ENCODE results near the gene ATP5F1D.

Gene ATP5F1D

DNA sequence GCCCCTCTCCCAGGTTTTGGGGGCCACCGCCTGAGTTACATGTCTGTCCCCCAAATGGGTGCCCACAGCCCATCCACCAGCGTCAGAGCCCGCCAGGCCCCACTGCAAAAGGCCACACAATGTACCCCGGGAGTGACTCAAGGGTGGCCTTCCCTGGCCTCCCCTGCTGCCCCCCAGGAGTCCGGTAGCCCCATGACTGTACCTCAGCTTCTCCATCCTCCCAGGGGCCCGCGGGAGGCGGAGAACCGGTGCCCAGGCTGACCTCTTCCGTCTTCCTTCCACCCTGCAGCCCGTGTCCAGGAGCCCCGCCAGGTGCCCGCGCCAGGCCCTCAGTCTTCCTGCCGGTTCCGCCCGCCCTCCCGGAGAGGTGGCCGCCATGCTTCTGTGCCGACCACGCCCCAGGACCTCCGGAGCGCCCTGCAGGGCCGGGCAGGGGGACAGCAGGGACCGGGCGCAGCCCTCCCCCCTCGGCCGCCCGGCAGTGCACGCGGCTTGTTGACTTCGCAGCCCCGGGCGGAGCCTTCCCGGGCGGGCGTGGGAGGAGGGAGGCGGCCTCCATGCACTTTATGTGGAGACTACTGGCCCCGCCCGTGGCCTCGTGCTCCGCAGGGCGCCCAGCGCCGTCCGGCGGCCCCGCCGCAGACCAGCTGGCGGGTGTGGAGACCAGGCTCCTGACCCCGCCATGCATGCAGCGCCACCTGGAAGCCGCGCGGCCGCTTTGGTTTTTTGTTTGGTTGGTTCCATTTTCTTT is 14.1 kb upstream of the ATP5F1D start:
- Histone ChIP-seq H3K4me3 (ENCODE audit: low read depth, low read length) (no peak overlapping the region), H3K9me3 (ENCODE audit: severe bottlenecking) (no peaks in the 10 kb centered on the region), H3K27ac (no peak overlapping the region), H3K27me3 (ENCODE audit: insufficient read depth, low read depth, severe bottlenecking) (no peaks in the 10 kb centered on the region), H3K36me3 (peaks cover 55% of the 10 kb centered on the region)
- TF ChIP-seq, protein P1, sequence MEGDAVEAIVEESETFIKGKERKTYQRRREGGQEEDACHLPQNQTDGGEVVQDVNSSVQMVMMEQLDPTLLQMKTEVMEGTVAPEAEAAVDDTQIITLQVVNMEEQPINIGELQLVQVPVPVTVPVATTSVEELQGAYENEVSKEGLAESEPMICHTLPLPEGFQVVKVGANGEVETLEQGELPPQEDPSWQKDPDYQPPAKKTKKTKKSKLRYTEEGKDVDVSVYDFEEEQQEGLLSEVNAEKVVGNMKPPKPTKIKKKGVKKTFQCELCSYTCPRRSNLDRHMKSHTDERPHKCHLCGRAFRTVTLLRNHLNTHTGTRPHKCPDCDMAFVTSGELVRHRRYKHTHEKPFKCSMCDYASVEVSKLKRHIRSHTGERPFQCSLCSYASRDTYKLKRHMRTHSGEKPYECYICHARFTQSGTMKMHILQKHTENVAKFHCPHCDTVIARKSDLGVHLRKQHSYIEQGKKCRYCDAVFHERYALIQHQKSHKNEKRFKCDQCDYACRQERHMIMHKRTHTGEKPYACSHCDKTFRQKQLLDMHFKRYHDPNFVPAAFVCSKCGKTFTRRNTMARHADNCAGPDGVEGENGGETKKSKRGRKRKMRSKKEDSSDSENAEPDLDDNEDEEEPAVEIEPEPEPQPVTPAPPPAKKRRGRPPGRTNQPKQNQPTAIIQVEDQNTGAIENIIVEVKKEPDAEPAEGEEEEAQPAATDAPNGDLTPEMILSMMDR (IDR thresholded peaks at IDR 0.05; ENCODE audit: low read depth, low read length): no peak
- DNase-seq: no peak

DNA sequence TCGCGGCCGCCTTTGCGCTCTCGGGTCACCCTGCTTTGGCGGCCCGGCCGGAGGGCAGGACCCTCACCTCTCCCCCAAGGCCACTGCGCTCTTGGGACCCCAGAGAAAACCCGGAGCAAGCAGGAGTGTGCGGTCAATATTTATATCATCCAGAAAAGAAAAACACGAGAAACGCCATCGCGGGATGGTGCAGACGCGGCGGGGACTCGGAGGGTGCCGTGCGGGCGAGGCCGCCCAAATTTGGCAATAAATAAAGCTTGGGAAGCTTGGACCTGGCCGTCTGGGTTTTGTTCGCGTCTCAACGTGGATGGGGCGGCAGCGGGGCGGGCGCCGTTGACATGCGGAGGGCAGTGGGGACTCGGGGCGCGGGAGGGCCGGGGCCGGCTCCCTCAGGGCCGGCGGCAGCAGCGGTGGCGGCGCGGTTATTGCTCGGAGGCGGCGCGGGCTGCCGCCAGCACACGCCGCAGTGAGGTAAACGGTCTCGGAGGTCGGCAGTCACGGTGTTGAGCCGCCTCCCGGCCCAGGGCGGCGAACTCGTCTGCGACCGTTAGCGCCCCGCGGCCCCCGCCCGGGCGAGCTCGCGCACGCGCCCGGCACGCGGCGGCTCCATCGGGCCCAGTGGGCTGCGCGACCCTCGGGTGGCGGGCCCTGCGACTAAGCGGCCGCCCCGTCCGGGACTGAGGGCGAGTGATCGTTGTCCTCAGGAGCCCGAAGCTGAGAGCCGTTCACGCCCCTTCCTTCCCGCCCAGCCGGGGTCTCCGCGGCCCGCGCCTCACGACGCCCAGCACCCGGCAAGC is 13.2 kb upstream of the ATP5F1D start:
- no peak for DNase-seq
- TF ChIP-seq, protein P1 (IDR thresholded peaks at IDR 0.05; ENCODE audit: low read depth, low read length): no peak
- Histone ChIP-seq H3K4me3 (ENCODE audit: low read depth, low read length) (no peak overlapping the region), H3K27me3 (ENCODE audit: insufficient read depth, low read depth, severe bottlenecking) (no peaks in the 10 kb centered on the region), H3K27ac (no peak overlapping the region), H3K36me3 (peaks cover 47% of the 10 kb centered on the region), H3K9me3 (ENCODE audit: severe bottlenecking) (no peaks in the 10 kb centered on the region)

DNA sequence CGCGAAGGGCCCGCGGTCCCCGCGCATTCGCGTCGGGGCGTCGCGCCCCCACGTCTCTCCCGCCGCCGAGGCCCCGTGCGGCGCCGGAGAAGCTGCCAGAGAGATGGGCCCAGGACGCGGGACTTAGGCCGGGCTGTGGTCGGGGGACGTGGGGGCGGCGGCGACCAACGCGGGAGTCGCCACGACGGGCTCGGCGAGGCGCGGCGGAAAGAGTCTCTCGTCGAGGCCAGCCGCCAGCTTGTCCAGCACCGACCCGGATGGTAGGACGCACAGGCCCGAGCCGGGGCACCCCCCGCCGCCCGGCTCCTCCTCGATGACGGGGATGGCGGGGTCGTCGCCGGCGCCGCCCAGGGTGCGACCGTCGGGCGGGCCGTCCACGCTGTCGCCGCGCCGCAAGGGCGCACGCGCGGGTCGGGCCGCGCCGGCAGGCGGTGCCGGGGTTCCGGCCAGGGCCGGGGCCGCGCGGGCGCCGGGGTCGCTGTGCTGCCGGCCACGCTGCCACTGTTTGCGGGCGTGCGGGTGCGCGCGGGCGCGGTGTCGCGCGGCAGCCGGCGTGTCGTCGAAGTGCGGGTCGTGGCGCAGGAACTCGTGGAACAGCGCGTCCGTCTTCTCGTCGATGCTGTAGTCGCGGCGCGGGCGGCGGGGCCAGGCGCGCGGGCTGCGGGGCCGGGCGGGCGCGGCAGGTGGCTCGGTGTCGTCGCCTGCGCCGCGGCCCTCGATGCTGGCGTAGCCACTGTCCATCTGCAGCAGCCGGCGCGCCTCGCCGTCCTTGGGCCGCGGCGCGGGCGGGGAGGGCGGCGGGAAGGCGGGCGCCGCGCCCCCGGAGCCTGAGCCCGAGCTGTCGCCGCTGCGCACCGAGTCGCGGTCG is 12.3 kb upstream of the ATP5F1D start:
- Histone ChIP-seq H3K27ac (no peak overlapping the region), H3K27me3 (ENCODE audit: insufficient read depth, low read depth, severe bottlenecking) (no peaks in the 10 kb centered on the region), H3K4me3 (ENCODE audit: low read depth, low read length) (no peak overlapping the region), H3K9me3 (ENCODE audit: severe bottlenecking) (no peaks in the 10 kb centered on the region), H3K36me3 (peaks cover 38% of the 10 kb centered on the region)
- TF ChIP-seq, protein P1 (IDR thresholded peaks at IDR 0.05; ENCODE audit: low read depth, low read length): no peak
- DNase-seq: no peak

- no peak overlapping the region for H3K27ac ChIP-seq
- no peak for DNase-seq
- no peaks in the 10 kb centered on the region for H3K27me3 ChIP-seq (ENCODE audit: insufficient read depth, low read depth, severe bottlenecking)
- H3K9me3 ChIP-seq (ENCODE audit: severe bottlenecking): no peaks in the 10 kb centered on the region
- no peak overlapping the region for H3K4me3 ChIP-seq (ENCODE audit: low read depth, low read length)
- TF ChIP-seq, protein P1 (IDR thresholded peaks at IDR 0.05; ENCODE audit: low read depth, low read length): no peak
- H3K36me3 ChIP-seq: peaks cover 33% of the 10 kb centered on the region
Observed at GRCh38 chr19:1229924-1230782, 11.4 kb upstream of the ATP5F1D start.

Data from WERI-Rb-1 (cell line).